Measurements from ENCODE around the gene AKAP13.

Gene AKAP13

GRCh38 chr15:85746641-85747040, 366.2 kb downstream of the AKAP13 start:
- TF ChIP-seq CTCF (conservative IDR thresholded peaks at IDR 0.05) (no peak), ZFX (IDR thresholded peaks at IDR 0.05) (no peak)
- H3K27ac ChIP-seq = no peak overlapping the region

- no peak overlapping the region for H3K27ac ChIP-seq
- TF ChIP-seq CTCF (conservative IDR thresholded peaks at IDR 0.05) (no peak), ZFX (IDR thresholded peaks at IDR 0.05) (no peak)
Observed at GRCh38 chr15:85748176-85748575, 367.8 kb downstream of the AKAP13 start.

- H3K27ac ChIP-seq = no peak overlapping the region
- TF ChIP-seq ZFX (IDR thresholded peaks at IDR 0.05) (no peak), CTCF (conservative IDR thresholded peaks at IDR 0.05) (no peak)
Observed at GRCh38 chr15:85748729-85749128, 368.3 kb downstream of the AKAP13 start.

- H3K27ac ChIP-seq = no peak overlapping the region
- no peak for TF ChIP-seq ZFX (IDR thresholded peaks at IDR 0.05)
Observed at GRCh38 chr15:85749261-85750151, 369.1 kb downstream of the AKAP13 start.

GRCh38 chr15:85750319-85751290, 370.2 kb downstream of the AKAP13 start:
- H3K27ac ChIP-seq = no peak overlapping the region
- TF ChIP-seq CTCF (conservative IDR thresholded peaks at IDR 0.05) = no peak
- no peak for TF ChIP-seq ZFX (IDR thresholded peaks at IDR 0.05)

GRCh38 chr15:85751291-85752123, 371.1 kb downstream of the AKAP13 start:
- H3K27ac ChIP-seq = no peak overlapping the region
- no peak for TF ChIP-seq ZFX (IDR thresholded peaks at IDR 0.05)
- no peak for TF ChIP-seq CTCF (conservative IDR thresholded peaks at IDR 0.05)

- TF ChIP-seq CTCF (conservative IDR thresholded peaks at IDR 0.05) (no peak), ZFX (IDR thresholded peaks at IDR 0.05) (no peak)
- H3K27ac ChIP-seq = no peak overlapping the region
Observed at GRCh38 chr15:85752124-85752475, 371.7 kb downstream of the AKAP13 start.

All from C4-2B (cell line).